IMR-90 (cell line): ENCODE results near the gene ARMH3. TPM values are rescaled to one million over a fixed set of nuclear protein-coding genes. Genes with fewer than 3 reads are reported as not detected.

Experiments used
- ATAC-seq: fragments of 200-7000 bp; cut with Tn5 transposase; 2 replicates; pipeline ENCODE4 v1.9.1; 2020; ENCODE audit warnings: low read depth, mild to moderate bottlenecking, moderate library complexity
- BruUV-seq: library from RNA; stranded (reverse); fragments of 400-500 nt; replicated peaks from 2 replicates; lab custom pipeline; 2021; lab: Mats Ljungman, UMichigan
- CTCF ChIA-PET: fragments of 300-600 bp; formaldehyde crosslinking; extraction: SDS; loops from one replicate; lab custom pipeline; 2021; ENCODE audit warnings: antibody characterized with exemption; lab: Yijun Ruan, JAX
- POLR2A ChIA-PET: fragments of 300-600 bp; sonication (Branson Sonifier 250); formaldehyde crosslinking; loops from one replicate; lab custom pipeline; 2022; ENCODE audit warnings: antibody characterized with exemption; ENCODE audit not compliant: unreplicated experiment; lab: Charles Lee
- DNase-seq: peaks from one replicate; pipeline ENCODE4 v3.0.0; 2013
- H2AFZ ChIP-seq: replicated peaks from 2 replicates; pipeline ENCODE3; 2013; ENCODE audit warnings: low read length, mild to moderate bottlenecking; ENCODE audit not compliant: poor library complexity
- H2AK5ac ChIP-seq: 2 replicates; pipeline ENCODE4 v1.6.1; 2013; ENCODE audit warnings: low read depth, low read length, inconsistent platforms
- H2AK9ac ChIP-seq: replicated peaks from 2 replicates; pipeline ENCODE3; 2013; ENCODE audit warnings: mild to moderate bottlenecking, low read depth, low read length, moderate library complexity; ENCODE audit not compliant: poor library complexity
- H2BK120ac ChIP-seq: 2 replicates; pipeline ENCODE4 v1.6.1; 2013; ENCODE audit warnings: low read depth, low read length, inconsistent platforms
- H2BK15ac ChIP-seq: 3 replicates; pipeline ENCODE4 v1.6.1; 2013; ENCODE audit warnings: low read depth, low read length, inconsistent platforms
- H2BK20ac ChIP-seq: 2 replicates; pipeline ENCODE4 v1.6.1; 2013; ENCODE audit warnings: low read depth, mild to moderate bottlenecking, inconsistent platforms, low read length, moderate library complexity
- H2BK5ac ChIP-seq: 2 replicates; pipeline ENCODE4 v1.6.1; 2013; ENCODE audit warnings: mild to moderate bottlenecking, low read depth, low read length, inconsistent platforms; ENCODE audit not compliant: poor library complexity, severe bottlenecking
- H3K14ac ChIP-seq: replicated peaks from 2 replicates; pipeline ENCODE4 v1.6.1; 2013; ENCODE audit warnings: low read depth, low read length, inconsistent platforms
- H3K18ac ChIP-seq: 2 replicates; pipeline ENCODE4 v1.6.1; 2013; ENCODE audit warnings: low read depth, low read length, control low read depth
- H3K23ac ChIP-seq: 2 replicates; pipeline ENCODE4 v1.6.1; 2013; ENCODE audit warnings: low read depth, low read length, inconsistent platforms
- H3K27ac ChIP-seq: 2 replicates; pipeline ENCODE4 v1.5.1; 2013; ENCODE audit warnings: mild to moderate bottlenecking, control low read depth, low read length; ENCODE audit not compliant: insufficient read depth
- H3K27me3 ChIP-seq: 2 replicates; pipeline ENCODE4 v1.6.1; 2013; ENCODE audit warnings: low read length; ENCODE audit not compliant: control insufficient read depth, insufficient read depth
- H3K36me3 ChIP-seq: 2 replicates; pipeline ENCODE4 v1.6.1; 2013; ENCODE audit warnings: low read length, mixed read lengths; ENCODE audit not compliant: control insufficient read depth, insufficient read depth
- H3K4ac ChIP-seq: 2 replicates; pipeline ENCODE4 v1.6.1; 2013; ENCODE audit warnings: low read depth, low read length, inconsistent platforms
- H3K4me1 ChIP-seq: 2 replicates; pipeline ENCODE4 v1.6.1; 2013; ENCODE audit warnings: low read length, mixed read lengths; ENCODE audit not compliant: control insufficient read depth, insufficient read depth
- H3K4me2 ChIP-seq: 2 replicates; pipeline ENCODE4 v1.6.1; 2013; ENCODE audit warnings: low read depth, mild to moderate bottlenecking, control low read depth, low read length, moderate library complexity
- H3K4me3 ChIP-seq: 2 replicates; pipeline ENCODE4 v1.5.1; 2013; ENCODE audit warnings: low read depth, mild to moderate bottlenecking, control low read depth, low read length, moderate library complexity; ENCODE audit not compliant: insufficient read depth
- H3K56ac ChIP-seq: 2 replicates; pipeline ENCODE4 v1.6.1; 2013; ENCODE audit warnings: low read length, inconsistent platforms; ENCODE audit not compliant: insufficient read depth; ENCODE audit errors: extremely low read depth
- H3K79me1 ChIP-seq, 2 experiments: 2 replicates each; pipeline ENCODE4 v1.6.1; 2013; ENCODE audit warnings: low read length in 2 of 2, inconsistent platforms in 1 of 2, low read depth in 1 of 2
- H3K9ac ChIP-seq: 2 replicates; pipeline ENCODE4 v1.6.1; 2013; ENCODE audit warnings: low read depth, low read length, control low read depth
- H3K9me1 ChIP-seq: 2 replicates; pipeline ENCODE4 v1.6.1; 2013; ENCODE audit warnings: low read length, inconsistent platforms; ENCODE audit not compliant: insufficient read depth
- H3K9me3 ChIP-seq: 2 replicates; pipeline ENCODE4 v1.6.1; 2013; ENCODE audit warnings: low read length; ENCODE audit not compliant: control insufficient read depth, insufficient read depth
- H4K20me1 ChIP-seq: 2 replicates; pipeline ENCODE4 v1.6.1; 2013; ENCODE audit warnings: low read length, inconsistent platforms; ENCODE audit not compliant: insufficient read depth
- H4K5ac ChIP-seq: 2 replicates; pipeline ENCODE4 v1.6.1; 2013; ENCODE audit warnings: mild to moderate bottlenecking, low read depth, low read length, control low read depth
- H4K8ac ChIP-seq, 2 experiments: 2 replicates each; pipeline ENCODE4 v1.6.1; 2013; ENCODE audit warnings: low read depth in 2 of 2, low read length in 2 of 2, control low read depth in 1 of 2, inconsistent platforms in 1 of 2
- H4K91ac ChIP-seq: 2 replicates; pipeline ENCODE4 v1.6.1; 2013; ENCODE audit warnings: low read depth, low read length, inconsistent platforms; ENCODE audit not compliant: insufficient read depth
- BHLHE40 ChIP-seq: fragments of 150-350 bp; IDR thresholded peaks from 2 replicates; pipeline ENCODE4 v1.6.1; 2016; ENCODE audit warnings: mild to moderate bottlenecking, low read depth, low read length
- CEBPB ChIP-seq: IDR thresholded peaks from 2 replicates; pipeline ENCODE4 v1.6.1; 2012; ENCODE audit warnings: low read depth, low read length, improper control_type of control experiment
- CHD1 ChIP-seq: IDR thresholded peaks from 2 replicates; pipeline ENCODE4 v1.6.1; 2012; ENCODE audit warnings: low read depth, low read length, improper control_type of control experiment
- CTCF ChIP-seq: conservative IDR thresholded peaks from 2 replicates; pipeline ENCODE4 v1.5.1; 2012; ENCODE audit warnings: mild to moderate bottlenecking, low read depth, low read length, improper control_type of control experiment
- FOS ChIP-seq: fragments of 150-350 bp; IDR thresholded peaks from 2 replicates; pipeline ENCODE4 v1.6.1; 2016; ENCODE audit warnings: low read depth, low read length
- MAFK ChIP-seq: IDR thresholded peaks from 2 replicates; pipeline ENCODE4 v1.6.1; 2012; ENCODE audit warnings: low read depth, low read length, improper control_type of control experiment
- MAZ ChIP-seq: IDR thresholded peaks from 2 replicates; pipeline ENCODE4 v1.6.1; 2012; ENCODE audit warnings: low read depth, mild to moderate bottlenecking, low read length, improper control_type of control experiment, moderate library complexity, borderline replicate concordance
- POLR2A ChIP-seq: IDR thresholded peaks from 2 replicates; pipeline ENCODE4 v1.6.1; 2012; ENCODE audit warnings: mild to moderate bottlenecking, low read depth, low read length
- RAD21 ChIP-seq: IDR thresholded peaks from 2 replicates; pipeline ENCODE4 v1.6.1; 2012; ENCODE audit warnings: low read length, improper control_type of control experiment
- RCOR1 ChIP-seq: IDR thresholded peaks from 2 replicates; pipeline ENCODE4 v1.6.1; 2012; ENCODE audit warnings: mild to moderate bottlenecking, low read length, improper control_type of control experiment; ENCODE audit not compliant: insufficient replicate concordance
- RFX5 ChIP-seq: IDR thresholded peaks from 2 replicates; pipeline ENCODE4 v1.8.0; 2012; ENCODE audit warnings: low read depth, mild to moderate bottlenecking, low read length, moderate library complexity
- SMC3 ChIP-seq: fragments of 150-350 bp; IDR thresholded peaks from 2 replicates; pipeline ENCODE4 v1.6.1; 2016; ENCODE audit warnings: low read depth, mild to moderate bottlenecking, antibody characterized with exemption, low read length, moderate library complexity
- WGBS, 2 experiments: methylation state at CpG; one replicate each; pipeline versions ENCODE4 v1.1.5 to v1.1.7; 2013; ENCODE audit warnings: missing lambda C conversion rate in 2 of 2; ENCODE audit not compliant: insufficient read length in 1 of 2; ENCODE audit errors: extremely low coverage in 2 of 2; 5-methylcytosine and 5-hydroxymethylcytosine counted together
- dilution Hi-C: fragments of 300-500 bp; cut with HindIII; formaldehyde crosslinking; loops from one replicate; pipeline ENCODE4 v1.14.3; 2018; ENCODE audit warnings: low sequenced_read_pairs; ENCODE audit not compliant: unreplicated experiment
- in situ Hi-C: fragments of 300-500 bp; cut with MboI; formaldehyde crosslinking; loops from 3 replicates; pipeline ENCODE4 v1.14.3; 2019; ENCODE audit warnings: low sequenced_read_pairs, inconsistent platforms, mixed read lengths
- intact Hi-C: fragments of 100-400 bp; cut with micrococcal nuclease; formaldehyde crosslinking; loops from 2 replicates; pipeline ENCODE4 v1.10.0; 2022
- polyA plus RNA-seq, 3 experiments: library from polyadenylated mRNA; depleted of rRNA; stranded (reverse); fragments of >200 nt; gene quantifications; 2 replicates each; pipeline ENCODE4 v1.2.3, GENCODE V29; 2012; ENCODE audit warnings: low replicate concordance in 1 of 3
- total RNA-seq: library from RNA; depleted of rRNA; stranded (reverse); fragments of >200 nt; gene quantifications from 2 replicates; pipeline ENCODE4 v1.2.3, GENCODE V29; 2012

The ARMH3 gene
- total and polyA plus RNA-seq, 2 of the 4 experiments (the other 2 are of a cell fraction) = 12.1 to 13.1 TPM

DNA sequence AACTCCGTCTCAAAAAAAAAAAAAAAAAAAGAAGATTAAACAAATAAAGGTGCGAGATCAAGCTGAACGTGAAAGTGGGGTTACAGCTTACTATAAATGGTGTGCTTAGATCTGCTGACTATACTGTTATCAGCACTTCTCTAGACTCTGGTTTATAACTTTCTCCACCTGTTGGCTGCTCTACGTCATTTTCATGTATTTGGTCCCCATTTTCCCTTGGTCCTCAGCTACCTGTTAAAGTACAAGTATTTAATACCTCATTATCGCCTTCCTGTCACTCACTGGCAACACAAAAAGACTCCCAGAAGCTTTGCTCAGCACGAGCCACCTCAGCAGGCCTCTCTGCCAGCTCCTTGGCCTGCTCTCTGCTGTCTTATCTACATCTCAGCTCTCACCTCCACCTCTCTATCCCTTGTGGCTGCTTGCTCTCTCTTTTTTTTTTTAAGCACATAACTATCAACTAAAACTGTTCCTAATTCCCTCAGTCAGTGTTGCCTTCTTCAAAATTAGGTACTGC lies 95.0 kb downstream of the ARMH3 start:
- no peak for ATAC-seq

More for the DNA sequence above, 95.0 kb downstream of the ARMH3 start:
- dilution Hi-C loops (no loop called here), intact Hi-C loops (no loop called here), in situ Hi-C loops (no loop called here)
- Histone ChIP-seq H4K8ac (no peak overlapping the region), H2AK5ac (no peak overlapping the region), H2BK20ac (no peak overlapping the region), H3K4me1 (peaks cover 3% of the 10 kb centered on the region; the same call in 1 of the 2 replicates), H2AFZ (no peak overlapping the region), H3K4ac (no peak overlapping the region), H3K4me2 (no peak overlapping the region), H4K20me1 (peaks cover 3% of the 10 kb centered on the region; the same call in 1 of the 2 replicates), H3K18ac (no peak overlapping the region), H2BK120ac (no peak overlapping the region), H3K9me1 (peaks cover 3% of the 10 kb centered on the region; the same call in 1 of the 2 replicates), H4K91ac (no peak overlapping the region), H2BK5ac (no peak overlapping the region), H3K9ac (no peak overlapping the region), H3K27me3 (no peaks in the 10 kb centered on the region), H3K9me3 (no peaks in the 10 kb centered on the region), H3K79me1 (peaks cover 9% of the 10 kb centered on the region in 2 experiments; a peak in 2 of 4 replicates), H3K14ac (no peak overlapping the region), H3K36me3 (0 out of 2 replicates have a peak, but pooled peaks cover 2% of the 10 kb centered on the region), H3K4me3 (no peak overlapping the region), H4K5ac (no peak overlapping the region), H3K56ac (no peak overlapping the region), H2AK9ac (no peak overlapping the region), H3K23ac (no peak overlapping the region), H3K27ac (no peak overlapping the region), H2BK15ac (peak overlapping the region; percentile 26; the same call in 1 of the 3 replicates)
- no TSS peak for BruUV-seq
- 81% methylated on average over 2 of the region's 6 CpGs; no CpG with 5 or more reads in 1 of the 2 experiments for WGBS, 2 experiments
- CTCF ChIA-PET = interaction anchor here (0.6 kb wide), 1 partner anchor 1019 kb away, joined by 3 read pairs; no protein-coding TSS in a partner anchor
- POLR2A ChIA-PET = no interaction called here
- TF ChIP-seq RFX5 (no peak), CTCF (no peak), MAFK (no peak), RCOR1 (no peak), POLR2A (no peak), MAZ (no peak), RAD21 (no peak), CHD1 (no peak), BHLHE40 (no peak), CEBPB (no peak), FOS (no peak), SMC3 (no peak)
- no peak for DNase-seq
